IPS-NIHi11 (cell line): ENCODE measurements around the gene JAG1.

Experiments used
- DNase-seq: peaks from one replicate; pipeline ENCODE4 v3.0.0; 2012; ENCODE audit warnings: mixed read lengths, low spot score

The JAG1 gene

GRCh38 chr20:10667560-10668167 lies 6.1 kb downstream of the JAG1 start:
- no peak for DNase-seq

- DNase-seq = no peak
Measured at GRCh38 chr20:10667077-10667401, 6.8 kb downstream of the JAG1 start.

- DNase-seq = no peak
Measured at GRCh38 chr20:10666221-10667076, 7.3 kb downstream of the JAG1 start.

DNA sequence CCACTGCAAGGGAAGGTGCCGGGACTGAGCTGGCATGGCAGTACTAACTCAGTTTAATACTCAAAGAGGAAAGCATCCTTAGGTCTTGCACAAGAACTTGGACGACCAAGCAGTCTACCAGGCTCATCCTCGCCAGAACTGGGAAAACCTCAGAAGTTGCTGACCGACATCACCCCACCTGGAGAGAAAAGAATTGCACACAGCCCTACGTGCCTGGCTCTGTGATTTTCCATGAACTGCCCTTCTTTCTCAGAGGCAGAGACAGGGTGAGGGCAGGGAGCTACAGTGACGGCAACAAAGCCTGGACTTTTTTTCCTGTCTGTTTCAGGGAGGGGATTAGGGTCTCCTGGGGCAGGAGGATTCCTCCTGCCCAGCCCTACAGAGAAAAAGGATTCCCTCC lies 8.0 kb downstream of the JAG1 start:
- DNase-seq = no peak

GRCh38 chr20:10665027-10665561 lies 8.7 kb downstream of the JAG1 start:
- no peak for DNase-seq

DNA sequence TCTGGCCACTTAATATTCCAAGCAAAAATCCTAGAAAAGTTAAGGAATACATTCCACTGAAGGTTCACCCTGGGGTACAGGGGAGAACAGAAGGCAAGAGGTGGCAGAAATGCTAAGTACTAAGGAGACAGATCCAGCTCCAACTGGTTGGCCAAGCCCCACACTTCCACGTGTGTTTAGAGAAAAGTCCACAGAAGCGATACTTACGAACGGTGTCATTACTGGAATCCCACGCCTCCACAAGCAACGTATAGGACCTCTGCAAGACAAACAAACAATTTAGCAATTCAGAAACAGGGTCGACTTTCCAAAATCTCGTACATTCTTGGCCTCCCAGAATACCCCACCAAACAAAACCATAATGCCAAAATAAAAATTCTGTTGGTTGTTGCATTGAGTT lies 10.0 kb downstream of the JAG1 start:
- DNase-seq = no peak

DNA sequence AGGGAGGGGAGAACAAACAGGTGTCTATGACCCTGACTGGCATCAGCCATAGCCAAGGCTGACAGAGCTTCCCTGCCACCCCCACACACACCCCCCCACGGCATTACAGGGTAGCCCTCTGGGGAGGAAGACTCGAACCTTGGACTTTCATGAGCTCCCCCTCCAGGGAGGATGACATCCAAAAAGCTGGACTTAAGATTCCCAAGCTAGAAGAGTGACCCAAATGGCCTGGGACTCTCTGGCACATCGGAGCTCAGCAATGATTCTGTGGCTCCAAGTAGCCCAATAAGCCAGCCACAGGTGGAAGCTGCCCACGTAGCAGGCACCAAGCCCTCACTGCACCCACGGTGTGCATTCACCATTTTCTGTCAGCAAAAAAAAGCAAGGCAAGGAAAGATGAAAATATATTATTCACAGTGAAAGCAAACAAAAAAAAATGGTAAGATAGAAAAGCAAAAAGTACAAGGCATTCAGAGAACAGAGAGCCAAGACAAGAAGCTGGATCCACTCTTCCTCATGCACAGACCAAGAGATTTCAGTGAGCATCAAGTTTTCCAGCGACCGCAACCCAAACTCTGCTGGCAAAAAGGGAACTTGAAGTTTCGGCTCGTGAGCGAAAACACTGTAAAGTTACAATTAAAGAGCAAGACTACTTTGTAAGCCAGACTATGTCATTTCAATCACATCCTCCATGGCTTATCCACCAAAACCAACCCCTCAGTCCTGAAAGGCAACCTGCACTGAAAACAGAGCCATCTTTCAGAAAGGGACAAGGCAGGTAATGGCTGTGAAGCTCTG lies 10.9 kb downstream of the JAG1 start:
- no peak for DNase-seq

GRCh38 chr20:10662151-10662550 lies 11.6 kb downstream of the JAG1 start:
- DNase-seq = no peak

DNA sequence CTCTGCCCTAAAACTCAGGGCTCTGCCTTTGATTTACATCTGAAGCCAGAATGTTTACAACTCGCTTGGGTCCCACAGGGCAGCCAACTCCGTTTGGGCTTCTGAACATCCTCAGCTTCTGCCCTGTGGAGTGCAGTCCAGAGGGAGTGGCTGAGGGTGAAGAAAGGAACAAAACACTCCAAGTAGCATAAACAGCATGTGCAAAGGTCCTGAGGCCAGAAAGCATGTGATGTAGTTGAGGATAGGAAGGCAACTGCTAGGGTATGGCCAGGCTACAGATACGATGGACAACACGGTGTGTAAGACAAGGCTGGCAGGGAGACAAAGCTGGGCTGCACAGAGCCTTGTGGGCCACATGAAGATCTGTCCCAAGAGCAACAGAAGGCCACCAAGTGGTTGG lies 12.5 kb downstream of the JAG1 start:
- no peak for DNase-seq

GRCh38 chr20:10660661-10661060 lies 13.1 kb downstream of the JAG1 start:
- no peak for DNase-seq

- DNase-seq = no peak
Measured at GRCh38 chr20:10659651-10660601, 13.9 kb downstream of the JAG1 start.

- DNase-seq = no peak
Measured at GRCh38 chr20:10658876-10659632, 14.7 kb downstream of the JAG1 start.

DNA sequence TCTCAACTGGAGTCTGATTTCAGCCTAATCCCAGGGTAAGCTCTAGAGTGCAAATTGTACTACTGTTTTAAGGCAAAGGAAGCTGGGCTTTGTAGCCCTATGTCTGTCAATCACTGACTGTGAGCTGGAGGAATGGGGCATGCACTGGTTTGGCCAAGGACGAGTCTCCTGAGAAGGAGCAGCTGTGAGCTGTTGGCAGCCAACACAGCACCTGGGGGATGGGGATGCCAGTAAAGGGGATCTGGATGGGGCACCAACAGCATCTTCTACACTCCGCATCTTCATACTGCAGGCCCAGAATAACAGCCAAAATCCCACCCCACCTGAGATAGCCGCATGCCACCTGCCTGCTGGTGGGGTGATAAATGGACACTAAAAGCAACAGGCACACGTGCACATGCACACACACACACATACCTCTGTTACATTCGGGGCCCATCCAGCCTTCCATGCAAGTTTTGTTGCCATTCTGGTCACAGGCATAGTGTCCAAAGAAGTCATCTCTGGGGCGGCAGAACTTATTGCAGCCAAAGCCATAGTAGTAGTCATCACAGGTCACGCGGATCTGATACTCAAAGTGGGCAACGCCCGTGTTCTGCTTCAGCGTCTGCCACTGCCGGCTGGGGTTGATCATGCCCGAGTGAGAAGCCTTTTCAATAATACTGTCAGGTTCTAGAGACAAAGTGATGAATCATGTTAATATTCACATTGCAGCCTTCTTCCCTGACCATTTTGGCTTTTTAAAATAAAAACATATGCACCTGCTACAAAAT lies 15.6 kb downstream of the JAG1 start:
- no peak for DNase-seq

GRCh38 chr20:10657453-10657852 lies 16.3 kb downstream of the JAG1 start:
- DNase-seq = no peak

DNA sequence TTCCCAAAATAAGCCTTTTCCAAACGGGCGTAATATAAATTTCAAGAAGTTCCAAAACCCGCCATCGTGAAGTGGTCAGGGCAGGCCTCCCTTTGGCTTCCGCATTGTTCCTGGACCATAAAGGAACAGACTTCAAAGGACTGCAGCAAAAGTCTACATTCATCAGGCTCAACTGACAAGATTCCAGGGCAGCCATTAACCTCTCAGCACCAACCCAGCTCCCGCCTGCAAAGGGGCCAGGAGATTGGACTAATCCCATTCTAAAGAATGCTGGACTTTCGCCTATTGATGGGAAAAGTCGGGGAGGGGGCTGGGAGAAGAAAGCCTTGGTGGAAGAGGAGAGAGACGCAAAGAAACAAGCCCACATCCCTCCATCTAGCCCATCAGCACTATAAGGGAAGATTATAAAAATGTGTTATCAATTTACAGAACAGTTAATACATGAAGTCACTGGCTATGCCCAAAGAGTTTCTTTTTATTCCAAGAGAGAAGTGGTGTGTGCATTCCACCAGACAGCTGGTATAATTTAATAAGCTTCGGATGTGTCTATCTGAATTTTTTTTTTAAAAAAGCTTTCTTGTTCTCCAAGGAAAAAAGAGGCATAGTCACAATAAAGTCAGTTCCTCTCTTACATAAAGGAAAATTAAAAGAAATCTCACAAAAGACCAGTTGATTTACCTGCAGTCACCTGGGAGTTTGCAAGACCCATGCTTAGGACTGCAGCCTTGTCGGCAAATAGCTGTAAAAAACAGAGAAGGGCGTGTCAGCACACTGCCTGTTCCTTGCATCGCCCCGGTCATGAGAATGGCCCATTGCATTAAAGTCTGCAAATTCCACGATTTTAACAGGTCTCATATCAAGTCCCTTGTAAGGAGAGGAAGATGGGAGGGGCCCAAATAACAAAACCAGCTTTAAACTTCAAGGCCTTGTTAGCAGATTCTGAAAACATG lies 17.8 kb downstream of the JAG1 start:
- no peak for DNase-seq

GRCh38 chr20:10654630-10655029 lies 19.2 kb downstream of the JAG1 start:
- no peak for DNase-seq

DNA sequence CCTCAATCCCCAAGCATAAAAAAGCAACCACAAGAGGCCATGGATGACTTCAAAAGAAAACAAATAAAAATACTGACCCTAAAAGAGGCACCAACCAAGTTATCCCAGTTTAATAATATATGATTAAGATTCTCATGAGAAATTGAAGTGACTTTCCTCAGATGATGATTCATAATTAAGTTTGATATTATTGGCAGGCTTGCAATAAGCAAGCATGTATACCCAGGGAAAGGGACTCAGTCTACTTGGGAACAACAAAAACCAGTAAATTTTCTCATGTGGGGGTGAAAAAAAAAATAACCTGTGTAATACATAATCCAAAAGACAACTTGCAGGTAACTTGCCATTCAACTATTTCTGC lies 19.6 kb downstream of the JAG1 start:
- no peak for DNase-seq

- no peak for DNase-seq
Measured at GRCh38 chr20:10653599-10654249, 20.1 kb downstream of the JAG1 start.
